Measurements from ENCODE around the gene EDA.

DNA sequence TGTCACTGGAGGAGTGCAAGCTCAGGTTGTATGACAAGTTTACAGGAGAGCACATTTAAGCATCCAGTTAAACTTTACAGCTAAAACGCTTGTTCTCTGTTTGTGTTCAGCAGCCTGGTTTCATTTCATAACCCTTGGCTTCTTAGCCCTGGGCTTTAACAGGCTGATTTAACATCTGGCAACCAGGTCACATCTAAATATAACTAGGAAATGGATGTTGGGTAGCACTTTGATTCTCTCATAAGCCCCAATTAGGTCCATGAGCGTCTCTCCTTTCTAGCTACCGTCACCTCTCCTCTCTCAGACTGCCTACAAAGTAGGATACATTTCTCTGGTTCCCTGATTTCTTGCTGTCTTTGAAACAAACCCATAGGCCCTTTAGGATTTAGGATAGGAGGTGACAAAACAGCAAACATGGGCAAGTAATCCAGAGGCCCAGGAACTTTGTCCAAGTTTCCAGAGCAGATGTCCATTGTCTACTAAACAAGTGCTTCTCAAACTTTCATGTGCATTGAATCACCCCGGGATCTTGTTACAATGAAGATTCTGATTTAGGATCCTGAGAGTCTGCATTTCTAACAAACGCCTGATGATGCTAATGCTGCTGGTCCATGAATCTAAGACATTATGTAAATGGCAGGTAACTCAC is 468.8 kb downstream of the EDA start:
- TF ChIP-seq CTCF (IDR thresholded peaks at IDR 0.05), result no peak
- no peak for TF ChIP-seq POLR2A (IDR thresholded peaks at IDR 0.05)

Measured in body of pancreas (tissue), 4 donors.